A673 (cell line): ENCODE measurements around the gene OR4D11. TPM values are rescaled to one million over a fixed set of nuclear protein-coding genes. Genes with fewer than 3 reads are reported as not detected.

Experiments
- BruUV-seq: library from RNA; stranded (reverse); fragments of 400-500 nt; replicated peaks from 2 replicates; lab custom pipeline; 2021; lab: Mats Ljungman, UMichigan
- CTCF ChIA-PET: fragments of 300-600 bp; sonication (Branson Sonifier 250); formaldehyde crosslinking; loops from one replicate; lab custom pipeline; 2022; ENCODE audit warnings: antibody characterized with exemption; lab: Charles Lee
- POLR2A ChIA-PET: fragments of 300-600 bp; sonication (Branson Sonifier 250); formaldehyde crosslinking; loops from one replicate; lab custom pipeline; 2022; ENCODE audit warnings: antibody characterized with exemption; ENCODE audit not compliant: low non-redundant PET; lab: Charles Lee
- DNase-seq: peaks from one replicate; pipeline ENCODE4 v3.0.0-alpha.2; 2015; ENCODE audit warnings: low spot score
- H3K27ac ChIP-seq: fragments of 200-600 bp; sonication (generic); 2 replicates; pipeline ENCODE4 v1.5.1; 2016; ENCODE audit warnings: mixed run types, low read depth, mild to moderate bottlenecking, mixed read lengths, antibody characterized with exemption, low read length; ENCODE audit not compliant: poor library complexity, severe bottlenecking
- H3K27me3 ChIP-seq: fragments of 200-600 bp; sonication (generic); replicated peaks from 2 replicates; pipeline ENCODE4 v1.6.1; 2017; ENCODE audit warnings: mixed run types, low read depth, mild to moderate bottlenecking, mixed read lengths, antibody characterized with exemption, low read length; ENCODE audit not compliant: insufficient read depth, poor library complexity
- H3K36me3 ChIP-seq: fragments of 200-600 bp; sonication (generic); 2 replicates; pipeline ENCODE4 v1.6.1; 2016; ENCODE audit warnings: mixed run types, mild to moderate bottlenecking, mixed read lengths, antibody characterized with exemption, low read length; ENCODE audit not compliant: insufficient read depth, poor library complexity, severe bottlenecking
- H3K4me1 ChIP-seq: fragments of 200-600 bp; sonication (generic); 2 replicates; pipeline ENCODE4 v1.6.1; 2017; ENCODE audit warnings: mixed run types, mild to moderate bottlenecking, mixed read lengths, antibody characterized with exemption, low read length; ENCODE audit not compliant: insufficient read depth, poor library complexity, severe bottlenecking
- H3K4me3 ChIP-seq: fragments of 200-600 bp; sonication (generic); 2 replicates; pipeline ENCODE4 v1.5.1; 2016; ENCODE audit warnings: low read depth, mixed run types, mild to moderate bottlenecking, mixed read lengths, low read length; ENCODE audit not compliant: poor library complexity, severe bottlenecking
- H3K9me3 ChIP-seq: fragments of 200-600 bp; sonication (generic); 2 replicates; pipeline ENCODE4 v1.6.1; 2016; ENCODE audit warnings: mixed run types, low read depth, mild to moderate bottlenecking, mixed read lengths, antibody characterized with exemption, low read length; ENCODE audit not compliant: poor library complexity, severe bottlenecking
- EZH2 ChIP-seq: fragments of 200-600 bp; sonication (generic); IDR thresholded peaks from 2 replicates; pipeline ENCODE4 v1.6.1; 2017; ENCODE audit warnings: borderline replicate concordance, low read depth, mild to moderate bottlenecking, mixed read lengths, antibody characterized with exemption, low read length; ENCODE audit not compliant: poor library complexity, severe bottlenecking
- intact Hi-C: fragments of 100-400 bp; cut with micrococcal nuclease; formaldehyde crosslinking; loops from one replicate; pipeline ENCODE4 v1.10.0; 2022; ENCODE audit not compliant: unreplicated experiment
- total RNA-seq: library from RNA; stranded (reverse); gene quantifications from 2 replicates; pipeline ENCODE4 v1.2.3, GENCODE V29; 2021
- TF ChIP-seq, protein P1 (sequence below): fragments of 300-800, 200-600 bp; sonication (generic); conservative IDR thresholded peaks from 2 replicates; pipeline ENCODE4 v1.5.1; 2017; ENCODE audit warnings: low read depth, mild to moderate bottlenecking, antibody characterized with exemption, low read length, moderate library complexity, mixed read lengths

Gene OR4D11
- total RNA-seq, 1 experiment from 2014 or later, result not detected

DNA sequence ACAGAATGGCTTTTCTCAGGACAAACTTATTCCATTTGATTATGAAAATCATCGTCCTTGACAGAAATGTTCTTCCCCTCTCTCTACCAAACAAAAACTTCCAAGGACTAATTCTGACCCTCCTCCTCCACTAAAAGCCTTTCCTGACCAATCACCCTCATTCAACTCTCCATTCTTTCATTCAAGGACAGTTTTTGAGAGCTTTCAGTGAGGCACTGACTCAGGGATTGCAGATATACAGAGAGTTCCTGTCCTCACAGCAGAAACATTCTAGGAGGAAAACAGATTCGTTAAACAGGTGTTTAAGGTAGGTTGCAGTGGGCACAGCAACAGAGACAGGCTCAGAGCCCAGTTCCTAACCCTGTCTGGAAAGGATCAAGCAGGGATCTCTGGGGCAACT is 49.5 kb downstream of the OR4D11 start:
- Histone ChIP-seq H3K4me1 (peaks cover 19% of the 10 kb centered on the region), H3K27me3 (no peaks in the 10 kb centered on the region), H3K4me3 (peak overlapping the region; percentile 60), H3K36me3 (no peaks in the 10 kb centered on the region), H3K27ac (no peak overlapping the region), H3K9me3 (no peaks in the 10 kb centered on the region)
- no TSS peak for BruUV-seq
- intact Hi-C loops, result loop anchor here (5.0 to 10.0 kb wide), 2 partner anchors 64 to 358 kb away; partner anchors contain the start of gene OSBP
- ChIA-PET CTCF (no interaction called here), POLR2A (no interaction called here)
- no peak for TF ChIP-seq EZH2
- TF ChIP-seq, protein P1, sequence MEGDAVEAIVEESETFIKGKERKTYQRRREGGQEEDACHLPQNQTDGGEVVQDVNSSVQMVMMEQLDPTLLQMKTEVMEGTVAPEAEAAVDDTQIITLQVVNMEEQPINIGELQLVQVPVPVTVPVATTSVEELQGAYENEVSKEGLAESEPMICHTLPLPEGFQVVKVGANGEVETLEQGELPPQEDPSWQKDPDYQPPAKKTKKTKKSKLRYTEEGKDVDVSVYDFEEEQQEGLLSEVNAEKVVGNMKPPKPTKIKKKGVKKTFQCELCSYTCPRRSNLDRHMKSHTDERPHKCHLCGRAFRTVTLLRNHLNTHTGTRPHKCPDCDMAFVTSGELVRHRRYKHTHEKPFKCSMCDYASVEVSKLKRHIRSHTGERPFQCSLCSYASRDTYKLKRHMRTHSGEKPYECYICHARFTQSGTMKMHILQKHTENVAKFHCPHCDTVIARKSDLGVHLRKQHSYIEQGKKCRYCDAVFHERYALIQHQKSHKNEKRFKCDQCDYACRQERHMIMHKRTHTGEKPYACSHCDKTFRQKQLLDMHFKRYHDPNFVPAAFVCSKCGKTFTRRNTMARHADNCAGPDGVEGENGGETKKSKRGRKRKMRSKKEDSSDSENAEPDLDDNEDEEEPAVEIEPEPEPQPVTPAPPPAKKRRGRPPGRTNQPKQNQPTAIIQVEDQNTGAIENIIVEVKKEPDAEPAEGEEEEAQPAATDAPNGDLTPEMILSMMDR, result no peak
- no peak for DNase-seq

DNA sequence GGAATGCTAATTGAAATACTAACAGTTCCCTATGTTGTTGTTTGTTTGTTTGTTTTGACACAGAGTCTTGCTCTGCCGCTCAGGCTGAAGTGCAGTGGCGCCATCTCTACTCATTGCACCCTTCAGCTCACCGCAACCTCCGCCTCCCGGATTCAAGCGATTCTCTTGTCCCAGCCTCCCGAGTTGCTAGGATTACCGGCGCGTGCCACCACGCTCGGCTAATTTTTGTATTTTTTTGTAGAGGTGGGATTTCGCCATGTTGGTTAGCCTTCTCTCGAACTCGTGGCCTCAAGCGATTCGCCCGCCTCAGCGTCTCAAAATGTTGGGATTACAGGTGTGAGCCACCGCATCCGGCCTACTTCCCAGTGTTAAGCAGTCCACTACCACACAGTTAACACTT is 49.9 kb downstream of the OR4D11 start:
- no peak overlapping the region for H3K4me3 ChIP-seq
- no peaks in the 10 kb centered on the region for H3K36me3 ChIP-seq
- no TSS peak for BruUV-seq
- peaks cover 14% of the 10 kb centered on the region for H3K4me1 ChIP-seq
- DNase-seq, result no peak
- POLR2A ChIA-PET, result no interaction called here
- H3K9me3 ChIP-seq, result no peaks in the 10 kb centered on the region
- no peak overlapping the region for H3K27ac ChIP-seq
- CTCF ChIA-PET, result no interaction called here
- TF ChIP-seq EZH2, result no peak
- TF ChIP-seq, protein P1, result no peak
- no peaks in the 10 kb centered on the region for H3K27me3 ChIP-seq
- intact Hi-C loops, result loop anchor here (5.0 to 10.0 kb wide), 2 partner anchors 64 to 359 kb away; partner anchors contain the start of gene OSBP

Other genes starting within 250 kb of the OR4D11 start
- gene OR5AN1, start 144.7 kb upstream of the OR4D11 start, total RNA-seq, result not detected in 2 replicates
- not detected in 2 replicates for gene OR5A2, start 77.2 kb upstream of the OR4D11 start, total RNA-seq
- not detected in 2 replicates for gene OR5A1, start 67.1 kb upstream of the OR4D11 start, total RNA-seq
- not detected in 2 replicates for gene OR4D6, start 46.6 kb upstream of the OR4D11 start, total RNA-seq
- not detected in 2 replicates for gene OR4D10, start 30.3 kb upstream of the OR4D11 start, total RNA-seq
- gene OR4D9, start 8.0 kb downstream of the OR4D11 start, total RNA-seq, result not detected in 2 replicates
- gene OSBP, start 112.2 kb downstream of the OR4D11 start, total RNA-seq, result 40.7 and 43.2 TPM in 2 replicates
- 65.2 and 78.9 TPM in 2 replicates for gene PATL1, start 165.5 kb downstream of the OR4D11 start, total RNA-seq
- gene OR10V1, start 210.3 kb downstream of the OR4D11 start, total RNA-seq, result not detected in 2 replicates